ENCODE measurements around the gene CTNNA2.

The CTNNA2 gene

GRCh38 chr2:79793006-79793405, 280.2 kb downstream of the CTNNA2 start:
- DNase-seq = no peak

GRCh38 chr2:79796641-79797040, 283.8 kb downstream of the CTNNA2 start:
- DNase-seq = no peak

- DNase-seq = no peak
Measured at GRCh38 chr2:79798776-79799175, 285.9 kb downstream of the CTNNA2 start.

DNA sequence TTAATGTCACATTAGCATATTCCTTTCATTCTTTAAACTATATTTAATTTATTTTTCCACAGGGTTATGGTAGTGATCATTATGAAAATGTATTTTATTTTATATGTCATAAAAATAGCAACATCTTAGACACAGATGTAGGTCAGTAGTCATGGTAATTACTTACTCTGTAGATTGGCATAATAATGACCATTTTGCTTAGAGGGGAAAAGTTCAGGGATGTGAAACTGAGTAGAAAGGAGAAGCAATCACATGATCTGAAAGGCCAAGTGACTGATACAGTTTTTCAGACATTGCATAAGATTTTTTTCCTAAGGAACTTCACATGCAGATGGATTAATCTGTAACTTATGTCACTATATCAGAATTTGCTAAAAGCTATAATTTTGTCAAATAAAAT, 286.9 kb downstream of the CTNNA2 start:
- no peak for DNase-seq

- no peak for DNase-seq
Measured at GRCh38 chr2:79801082-79801481, 288.2 kb downstream of the CTNNA2 start.

DNA sequence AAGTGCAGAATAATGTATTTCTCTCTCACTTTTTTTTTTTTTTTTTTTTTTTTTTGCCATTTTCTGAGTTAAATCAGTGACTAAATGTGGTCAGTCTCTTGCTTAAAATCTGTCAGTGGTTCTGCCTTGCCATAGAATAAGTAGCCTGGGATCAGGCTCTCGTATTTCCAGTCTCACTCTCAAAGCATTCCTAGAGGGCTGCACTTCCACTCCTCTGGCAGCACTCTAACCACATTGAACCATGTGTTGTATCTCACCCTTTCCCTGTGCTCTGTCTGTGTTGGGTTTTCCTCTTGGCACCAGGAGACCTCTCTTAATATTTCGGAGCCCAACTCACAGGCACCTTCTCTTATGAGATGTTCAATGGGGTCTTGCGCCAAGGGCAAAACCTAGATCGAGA, 304.4 kb downstream of the CTNNA2 start:
- no peak for DNase-seq

DNA sequence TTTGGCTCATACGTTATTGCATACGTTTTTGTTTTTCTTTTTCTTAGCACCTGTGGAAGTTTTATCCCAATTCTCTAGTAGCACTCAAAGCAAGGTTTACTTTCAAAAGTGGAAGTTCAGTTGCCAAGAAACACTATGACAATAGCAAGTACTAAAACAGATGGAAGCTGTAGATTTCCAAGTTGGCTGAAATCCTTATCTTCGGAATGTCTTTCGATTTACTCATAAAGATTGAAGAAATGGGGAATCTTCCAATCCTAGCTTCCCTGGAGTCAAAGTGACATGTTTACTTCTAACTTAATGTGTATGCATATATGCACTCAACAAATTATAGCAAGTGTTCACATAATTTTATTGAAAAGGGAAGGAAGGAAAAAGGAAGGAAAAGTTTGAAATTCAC, 307.4 kb downstream of the CTNNA2 start:
- DNase-seq = no peak

DNA sequence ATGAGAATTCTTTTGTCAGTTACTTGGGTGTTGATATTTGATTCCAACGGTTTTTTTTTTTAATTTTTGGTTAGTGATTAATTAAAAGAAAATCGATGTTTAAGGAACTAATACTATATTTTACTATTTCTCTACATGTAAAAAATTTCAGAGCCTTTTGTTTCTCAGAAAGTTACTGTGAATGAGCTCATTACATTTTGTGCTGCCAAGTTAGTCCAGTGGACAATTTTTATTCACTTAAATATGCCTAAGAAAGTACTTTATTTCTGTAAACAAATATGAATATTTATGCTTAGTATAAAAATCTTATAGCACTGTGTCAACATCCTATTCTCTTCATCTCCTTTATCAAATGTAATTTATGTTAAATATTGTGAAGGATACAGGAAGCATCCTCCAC, 309.3 kb downstream of the CTNNA2 start:
- DNase-seq = no peak

DNA sequence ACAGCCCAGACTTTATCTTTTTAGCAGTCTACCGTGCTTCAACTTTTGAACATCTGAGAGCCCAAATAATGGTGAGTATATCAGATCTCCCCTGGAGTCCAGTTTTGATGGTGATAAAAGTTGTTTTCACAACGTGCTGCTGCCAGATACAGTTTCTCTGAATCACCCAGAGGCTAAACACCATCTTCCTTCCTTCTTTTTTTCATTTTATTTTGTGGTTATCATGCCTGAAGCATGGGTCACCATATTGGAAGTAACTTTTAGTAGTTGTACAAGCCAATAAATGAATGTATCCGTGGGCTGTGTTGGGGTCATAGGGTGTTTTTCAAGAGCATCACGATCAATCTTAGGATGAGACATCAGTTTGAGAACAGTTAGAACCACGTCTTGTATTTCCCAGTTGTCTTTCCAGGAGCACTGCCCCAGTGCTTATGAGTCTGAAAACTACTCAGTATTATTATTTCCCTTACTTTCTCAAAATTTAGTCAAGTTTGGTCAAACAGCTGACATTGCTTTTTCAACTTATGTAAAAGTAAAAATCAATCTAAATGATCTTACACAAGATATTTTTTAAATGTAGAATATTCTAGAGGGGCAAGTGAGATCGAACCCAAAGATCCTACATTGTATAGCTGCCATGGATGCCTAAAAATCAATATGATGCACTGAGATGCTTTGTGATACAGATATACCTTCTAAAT, 311.4 kb downstream of the CTNNA2 start:
- no peak for DNase-seq

- DNase-seq = no peak
Measured at GRCh38 chr2:79827881-79828280, 315.0 kb downstream of the CTNNA2 start.

DNA sequence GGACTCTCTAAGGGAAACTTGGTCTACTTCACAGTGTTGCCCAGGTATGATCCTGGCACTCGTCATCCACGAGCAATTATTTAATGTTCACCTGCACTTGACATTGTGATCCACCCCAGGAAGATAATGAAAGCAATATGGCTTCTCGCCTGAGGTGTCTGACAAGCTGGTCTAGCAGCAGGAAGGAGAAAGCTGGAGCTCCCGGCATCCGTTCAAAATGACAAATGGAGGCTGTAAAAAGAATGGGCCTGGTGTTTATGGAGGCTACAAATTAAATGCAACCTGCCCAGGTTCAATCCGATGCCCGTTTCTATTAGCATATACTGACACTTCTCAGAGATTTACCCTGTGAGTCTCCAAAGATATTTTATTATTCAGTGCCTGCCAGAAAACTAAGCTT, 317.6 kb downstream of the CTNNA2 start:
- DNase-seq = no peak

DNA sequence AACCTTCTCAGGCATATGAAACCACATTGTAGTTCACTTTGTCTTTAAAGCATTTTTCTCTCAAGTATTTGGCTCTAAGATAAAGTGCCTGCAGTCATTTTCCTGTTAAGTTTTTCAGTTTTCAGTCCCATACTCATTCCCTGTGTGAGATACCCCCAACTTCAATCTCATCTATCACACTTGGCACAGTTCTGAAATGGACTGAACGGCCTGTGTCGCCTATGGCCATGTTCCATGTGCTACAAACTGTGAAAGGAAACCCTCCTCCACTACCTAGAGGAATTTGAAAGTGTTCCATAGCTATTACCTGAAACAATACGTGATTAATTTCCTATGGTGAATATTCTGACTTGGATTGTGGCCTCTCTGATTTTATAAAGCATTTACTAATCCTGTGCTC, 319.1 kb downstream of the CTNNA2 start:
- no peak for DNase-seq

GRCh38 chr2:79832511-79833234, 319.8 kb downstream of the CTNNA2 start:
- DNase-seq = no peak

- DNase-seq = no peak
Measured at GRCh38 chr2:79833235-79833878, 320.5 kb downstream of the CTNNA2 start.

DNA sequence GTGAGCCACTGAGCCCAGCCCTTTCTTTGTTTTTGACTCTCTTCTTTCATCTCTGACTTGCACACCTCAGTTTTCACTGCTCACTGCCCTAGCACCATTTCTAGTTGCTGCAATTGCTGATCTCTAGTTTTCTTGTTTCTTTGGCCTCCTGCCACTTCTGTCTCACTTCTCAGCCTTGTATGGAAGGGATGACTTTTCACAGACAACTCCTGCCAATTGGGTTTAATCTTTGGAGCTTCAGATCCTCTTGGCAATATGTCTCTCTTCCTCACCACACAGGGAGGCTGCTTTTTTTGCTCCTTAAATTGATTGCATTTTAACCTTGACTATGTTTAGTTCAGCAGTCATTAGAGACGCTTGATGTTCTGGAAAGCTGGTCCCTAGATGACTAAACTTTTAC, 323.1 kb downstream of the CTNNA2 start:
- no peak for DNase-seq

DNA sequence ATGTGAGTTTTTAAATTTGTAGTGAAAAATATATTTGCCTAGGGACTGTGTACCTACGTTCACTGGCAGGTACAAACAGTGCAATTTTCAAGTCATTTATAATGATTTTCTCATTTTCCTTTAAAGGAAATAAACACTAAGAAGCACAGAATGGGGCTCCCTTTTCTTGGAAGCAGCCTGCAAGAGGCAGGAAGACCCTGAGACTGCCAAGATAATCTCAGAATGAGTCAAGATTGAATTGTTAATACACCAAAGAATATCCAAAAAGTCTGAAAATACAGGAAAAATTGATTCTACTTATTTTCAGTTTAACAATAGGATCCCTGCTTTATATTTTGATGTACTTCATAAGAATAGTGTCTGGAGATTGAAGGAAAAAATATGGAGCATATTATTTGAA, 331.2 kb downstream of the CTNNA2 start:
- DNase-seq = no peak

- no peak for DNase-seq
Measured at GRCh38 chr2:79846878-79847277, 334.0 kb downstream of the CTNNA2 start.

- no peak for DNase-seq
Measured at GRCh38 chr2:79849241-79849640, 336.4 kb downstream of the CTNNA2 start.

DNA sequence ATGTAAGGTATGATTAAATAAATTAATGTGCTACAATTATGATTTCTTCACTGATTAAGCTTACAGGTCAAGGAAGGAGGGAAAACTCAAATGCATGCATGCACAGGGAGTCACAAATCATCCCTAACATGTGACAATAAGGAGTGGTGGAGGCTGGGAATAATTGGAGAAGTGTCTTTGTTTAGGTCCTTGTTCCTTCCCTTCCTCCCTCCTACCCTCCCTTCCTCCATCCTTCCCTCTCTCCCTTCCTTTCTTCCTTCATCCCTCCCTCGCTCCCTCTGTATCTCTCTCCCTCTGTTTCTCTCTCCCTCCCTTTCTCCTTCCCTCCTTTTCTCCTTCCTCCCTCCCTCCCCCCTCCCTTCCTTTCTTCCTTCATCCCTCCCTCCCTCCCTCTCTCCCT, 337.1 kb downstream of the CTNNA2 start:
- no peak for DNase-seq

GRCh38 chr2:79850912-79851311, 338.1 kb downstream of the CTNNA2 start:
- no peak for DNase-seq

DNA sequence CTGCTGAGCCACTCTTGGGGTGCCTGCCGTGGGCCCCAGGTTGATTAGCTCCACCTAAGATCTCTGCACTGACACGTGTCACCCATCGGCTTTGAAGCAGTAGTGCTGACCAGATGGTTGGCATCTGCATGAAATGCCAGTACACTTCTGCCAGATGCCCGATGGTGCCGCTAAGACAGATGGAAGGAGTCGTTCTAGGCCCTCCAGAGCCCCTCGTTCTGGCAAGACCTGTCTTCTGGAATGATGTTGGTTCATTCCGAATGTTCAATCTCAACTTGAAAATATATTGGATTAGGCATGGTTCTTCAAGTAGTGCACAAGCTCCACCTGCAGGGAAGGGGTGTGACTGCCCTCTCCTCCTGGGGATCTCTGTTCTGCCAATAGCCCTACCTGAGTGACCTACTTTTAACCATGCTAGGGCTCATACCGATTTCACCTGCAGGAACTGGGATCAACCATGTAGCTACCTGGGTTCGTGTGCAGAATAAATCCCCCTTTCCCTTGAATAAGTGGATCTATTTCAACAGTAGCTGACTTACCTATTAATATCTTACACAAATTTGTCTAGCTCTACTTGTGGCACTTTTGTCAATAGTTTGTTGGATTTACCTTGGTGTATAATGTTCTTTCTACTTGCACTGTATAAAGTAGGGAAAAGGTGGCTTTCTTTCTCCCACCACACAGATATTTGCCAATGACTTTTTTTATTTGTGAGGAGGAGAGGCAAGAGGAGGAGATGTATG, 342.6 kb downstream of the CTNNA2 start:
- no peak for DNase-seq

- no peak for DNase-seq
Measured at GRCh38 chr2:79857888-79858287, 345.0 kb downstream of the CTNNA2 start.

- no peak for DNase-seq
Measured at GRCh38 chr2:79860228-79861058, 347.6 kb downstream of the CTNNA2 start.

Data from NCI-H2029 (cell line).